ENCODE results near the gene SNX18.
A peak's percentile ranks its signal among the peaks of the same experiment; 100 is the strongest.

SNX18 gene

DNA sequence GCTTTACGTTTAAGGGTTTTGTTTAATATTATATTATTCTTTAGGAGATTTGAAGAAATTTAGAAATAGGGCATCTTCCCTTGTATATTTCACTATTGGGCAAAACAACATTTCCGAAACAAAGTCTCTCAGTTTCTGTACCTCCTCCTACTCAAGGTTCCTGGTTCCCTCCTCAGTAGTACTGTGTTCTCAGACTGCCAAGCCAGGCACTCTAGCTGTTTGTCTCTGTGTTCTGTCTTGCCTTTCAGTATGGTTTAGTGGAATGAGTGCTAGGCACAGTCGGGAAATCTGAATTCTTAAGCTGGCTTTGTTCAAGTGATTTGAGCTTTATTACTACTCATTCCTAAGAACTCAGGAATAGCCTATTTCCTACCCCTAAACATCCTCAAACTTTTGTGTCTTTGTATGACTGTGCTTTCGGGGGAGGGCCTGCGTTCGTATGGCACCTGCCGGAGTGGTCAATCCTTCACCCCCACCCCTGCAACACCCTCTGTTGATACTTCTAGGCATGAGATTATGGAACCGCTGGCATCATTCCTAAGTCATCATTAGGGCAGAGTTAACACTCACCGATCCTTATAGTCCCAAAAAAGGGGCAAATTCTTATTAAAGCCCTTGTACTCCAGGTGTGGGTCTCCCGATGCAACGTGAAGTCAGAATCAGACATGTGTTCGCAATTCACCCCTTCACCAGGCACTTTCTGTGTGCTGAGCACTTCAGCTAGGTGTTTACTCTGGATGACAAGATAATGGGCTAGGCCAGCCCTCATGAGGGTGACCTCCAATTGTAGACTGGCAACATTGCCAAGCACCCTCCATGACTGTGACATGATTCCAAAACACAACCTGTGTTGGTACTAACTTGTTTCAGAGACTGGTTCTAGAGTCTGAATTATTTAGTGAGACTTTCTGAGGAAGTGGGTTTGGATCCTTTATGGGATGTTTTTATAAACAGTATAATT, 24.5 kb downstream of the SNX18 start:
- DNase-seq: no peak

DNA sequence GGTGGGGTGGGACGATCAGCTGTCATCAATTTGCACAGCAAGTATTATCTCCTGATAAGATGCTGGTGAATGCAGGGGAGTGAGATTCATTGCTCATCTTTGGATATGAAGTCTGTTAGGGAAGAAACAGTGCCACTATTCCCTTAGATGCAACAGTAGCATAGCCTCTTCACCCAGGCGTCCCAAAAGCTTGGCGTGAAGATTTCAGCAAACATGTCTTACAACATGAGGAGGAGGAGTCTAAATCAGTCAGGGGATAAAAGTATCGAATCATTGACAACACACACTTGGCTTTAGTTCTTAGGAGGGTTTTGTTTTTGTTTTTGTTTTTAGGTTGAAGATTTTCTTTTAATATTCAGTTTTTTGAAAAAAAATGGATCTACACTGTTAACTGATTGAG, 26.5 kb downstream of the SNX18 start:
- DNase-seq: no peak

DNA sequence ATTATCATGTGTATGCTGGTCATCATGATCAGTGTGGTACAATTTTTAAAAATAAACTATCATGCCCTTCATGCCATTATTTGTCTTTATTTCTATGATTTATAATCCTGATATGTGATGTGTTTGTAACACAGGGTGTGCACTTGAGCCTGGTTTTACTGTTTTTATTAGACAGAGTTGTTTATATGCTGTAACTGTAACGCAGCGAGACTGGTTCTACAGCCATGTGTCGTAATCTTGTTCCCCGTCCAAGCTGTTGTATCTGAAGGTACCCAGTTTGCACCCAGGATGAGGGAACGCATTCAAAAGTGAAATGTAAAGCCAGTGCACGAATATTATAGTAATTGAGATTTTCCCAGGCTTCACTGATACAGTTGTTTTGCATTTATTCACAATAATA, 28.2 kb downstream of the SNX18 start:
- no peak for DNase-seq

DNA sequence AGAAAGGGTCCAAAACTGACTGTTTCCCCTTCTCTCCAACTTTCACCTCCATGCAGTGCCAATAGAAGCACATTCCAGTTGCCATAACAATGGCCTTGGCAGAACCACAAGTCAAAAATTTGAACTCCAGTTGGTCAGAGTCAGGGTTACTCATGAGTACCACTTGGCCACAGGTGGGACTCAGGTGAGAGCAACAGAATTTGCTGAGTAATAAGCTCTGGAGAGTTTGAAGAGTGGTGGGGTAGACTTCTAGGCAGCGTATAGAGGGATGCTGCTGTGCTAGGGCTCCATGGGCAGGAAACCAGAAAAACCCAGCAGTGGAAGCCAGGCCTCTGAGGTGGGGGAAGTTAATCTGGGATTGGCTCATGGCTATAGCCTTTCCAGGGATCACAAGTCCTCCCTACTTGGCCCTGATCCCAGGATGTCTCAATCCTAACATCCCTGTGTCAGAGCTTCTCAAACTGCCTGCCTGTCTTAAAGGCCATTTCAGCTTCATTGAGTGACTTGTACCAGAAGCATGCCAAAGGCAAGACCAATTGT, 30.2 kb downstream of the SNX18 start:
- peak; percentile 51 for DNase-seq

DNA sequence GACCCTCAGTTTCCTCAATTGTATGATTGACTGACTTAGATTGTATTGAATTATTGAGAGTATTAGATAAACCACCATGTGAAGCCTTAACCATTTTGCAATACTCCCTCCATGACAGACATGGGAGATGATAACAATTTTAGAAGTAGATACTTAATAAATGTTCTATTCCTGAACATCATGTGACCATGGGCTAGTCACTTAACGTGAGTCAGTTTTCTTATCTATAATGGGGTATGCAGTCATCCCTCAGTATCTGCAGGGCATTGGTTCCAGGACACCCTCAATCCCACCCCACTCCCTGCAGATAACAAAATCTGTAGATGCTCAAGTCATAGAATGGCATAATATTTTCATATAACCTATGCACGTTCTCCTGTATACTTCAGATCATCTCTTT, 31.0 kb downstream of the SNX18 start:
- DNase-seq: no peak

DNA sequence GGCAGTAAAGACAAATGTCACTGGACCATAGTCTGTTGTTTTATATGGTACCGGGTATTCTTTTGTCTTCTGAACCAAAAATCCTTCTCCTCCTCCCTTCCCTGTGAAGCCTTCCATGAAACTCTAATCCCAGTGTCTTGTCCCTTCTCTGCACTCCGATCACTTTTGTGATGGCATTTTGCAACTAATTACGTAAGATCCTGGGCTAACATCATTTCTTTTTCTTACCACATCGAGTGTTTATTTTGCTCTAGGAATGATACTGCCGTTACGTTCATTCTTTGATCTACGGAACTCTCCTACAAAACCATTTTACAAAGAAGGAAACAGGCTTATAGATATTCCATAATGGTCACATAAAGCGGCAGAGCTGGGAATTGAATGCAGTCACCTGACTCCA, 33.7 kb downstream of the SNX18 start:
- no peak for DNase-seq

DNA sequence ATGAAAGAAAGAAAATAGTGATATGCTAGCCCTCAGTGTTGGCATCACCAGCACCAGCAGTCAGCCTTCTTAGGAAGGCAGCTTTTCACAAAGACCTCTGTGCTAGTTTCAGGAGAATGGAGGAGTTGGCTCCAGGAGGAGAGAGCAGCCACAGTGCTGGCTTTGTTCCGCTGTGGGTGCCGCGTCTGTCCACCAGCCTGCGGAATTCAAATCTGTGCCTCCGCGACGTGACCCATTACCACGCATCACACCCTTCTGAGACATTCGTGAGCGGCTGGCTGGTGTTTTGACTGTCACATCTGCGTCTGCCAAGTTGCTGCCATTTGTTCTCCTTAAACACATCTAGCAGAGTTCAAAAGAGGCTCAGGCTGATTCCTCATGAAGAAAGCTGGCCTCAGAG, 34.4 kb downstream of the SNX18 start:
- DNase-seq: no peak

DNA sequence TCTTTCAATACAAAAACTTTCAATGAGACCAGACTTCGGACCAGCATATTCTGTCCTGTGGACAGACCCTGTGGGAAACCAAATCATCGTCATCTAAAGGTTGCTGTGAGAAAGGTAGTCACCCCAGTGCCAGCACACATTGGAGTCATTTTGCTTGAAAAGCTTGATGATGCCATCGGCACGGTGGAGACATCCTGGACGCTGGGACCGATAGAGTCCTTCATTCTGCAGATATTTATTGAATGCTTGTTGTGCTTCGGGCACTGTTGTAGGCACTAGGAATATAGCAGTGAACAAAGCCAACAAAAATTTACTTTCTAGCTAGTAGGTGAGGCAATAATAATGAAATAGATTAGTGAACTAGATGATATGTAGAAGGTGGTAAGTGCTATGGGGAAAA, 34.9 kb downstream of the SNX18 start:
- DNase-seq: no peak

DNA sequence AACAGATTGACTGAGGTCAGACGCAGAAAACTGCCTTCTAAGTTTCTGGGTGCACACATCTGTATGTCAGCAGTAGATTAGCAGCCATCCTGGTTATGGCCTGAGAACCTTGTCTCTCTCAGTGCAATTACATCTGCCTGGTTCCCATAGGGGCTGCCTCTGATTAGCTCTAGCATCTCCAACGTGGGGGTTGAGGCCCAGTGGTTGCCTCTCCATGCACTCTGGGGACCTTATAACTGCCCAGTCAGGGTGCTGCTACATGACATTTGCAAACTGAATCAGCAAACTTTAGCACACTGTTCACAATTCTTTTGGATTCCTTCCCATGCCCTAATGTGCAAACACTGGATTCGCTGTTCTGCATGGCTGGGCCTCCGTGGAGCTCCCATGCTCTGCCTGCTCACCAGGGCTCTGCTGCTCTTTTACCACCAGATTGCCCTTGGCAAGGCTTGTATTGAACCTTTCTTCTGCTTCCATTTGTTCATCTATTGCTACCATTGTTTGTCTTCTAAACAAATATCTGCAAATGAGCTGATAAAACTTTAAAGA, 36.2 kb downstream of the SNX18 start:
- no peak for DNase-seq

DNA sequence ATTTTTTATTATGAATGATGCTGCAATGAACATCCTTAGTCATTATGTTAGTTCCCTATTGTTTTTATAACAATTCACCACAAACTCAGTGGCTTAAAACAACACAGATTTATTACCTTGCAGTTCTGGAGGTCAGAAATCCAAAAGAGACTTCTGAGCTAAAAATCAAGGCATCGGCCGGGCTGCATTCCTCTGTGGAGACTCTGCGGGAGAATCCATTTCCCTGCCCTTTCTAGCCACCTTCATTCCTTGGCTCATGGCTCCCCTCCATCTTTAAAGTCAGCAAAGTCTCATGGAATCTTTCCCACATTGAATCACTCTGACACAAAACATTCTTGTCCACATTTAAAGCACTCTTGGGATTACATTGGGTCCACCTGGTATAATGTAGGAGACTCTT, 38.6 kb downstream of the SNX18 start:
- DNase-seq: no peak

DNA sequence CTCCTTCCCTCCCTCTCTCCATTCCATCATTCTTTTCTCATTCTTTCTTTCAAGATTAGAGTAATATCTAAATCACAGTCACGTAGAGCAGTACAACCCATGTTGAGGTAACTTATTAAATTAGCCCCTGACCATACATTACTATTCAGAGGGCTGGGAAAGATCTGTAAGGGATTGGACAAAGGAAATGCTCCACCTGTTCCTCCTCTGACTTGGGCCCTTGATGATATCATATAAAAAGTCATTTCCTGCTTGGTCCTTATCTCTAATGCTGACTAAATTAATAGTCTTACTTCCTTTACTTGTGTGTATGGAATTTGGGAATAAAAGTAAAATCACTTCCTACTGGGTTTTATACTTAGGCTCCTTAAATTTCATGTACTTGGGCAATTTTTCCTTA, 40.8 kb downstream of the SNX18 start:
- no peak for DNase-seq

DNA sequence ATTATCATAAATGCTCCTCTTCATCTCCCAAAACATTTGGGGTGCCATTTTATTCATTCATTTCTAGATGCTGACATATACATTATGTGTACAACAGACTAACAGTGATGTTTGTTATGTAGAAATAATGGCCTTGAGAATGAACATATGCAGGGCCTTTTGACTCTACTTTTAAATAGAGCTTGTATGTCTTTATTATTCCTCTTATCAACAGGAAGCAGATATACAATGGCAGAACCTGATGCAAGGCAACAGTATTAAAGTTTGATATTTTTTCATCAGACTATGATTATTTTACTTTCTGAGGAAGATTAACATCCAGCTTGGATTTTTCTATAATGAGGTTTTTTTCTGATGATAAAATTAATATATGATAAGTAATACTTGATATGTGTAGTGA, 44.1 kb downstream of the SNX18 start:
- DNase-seq: no peak

DNA sequence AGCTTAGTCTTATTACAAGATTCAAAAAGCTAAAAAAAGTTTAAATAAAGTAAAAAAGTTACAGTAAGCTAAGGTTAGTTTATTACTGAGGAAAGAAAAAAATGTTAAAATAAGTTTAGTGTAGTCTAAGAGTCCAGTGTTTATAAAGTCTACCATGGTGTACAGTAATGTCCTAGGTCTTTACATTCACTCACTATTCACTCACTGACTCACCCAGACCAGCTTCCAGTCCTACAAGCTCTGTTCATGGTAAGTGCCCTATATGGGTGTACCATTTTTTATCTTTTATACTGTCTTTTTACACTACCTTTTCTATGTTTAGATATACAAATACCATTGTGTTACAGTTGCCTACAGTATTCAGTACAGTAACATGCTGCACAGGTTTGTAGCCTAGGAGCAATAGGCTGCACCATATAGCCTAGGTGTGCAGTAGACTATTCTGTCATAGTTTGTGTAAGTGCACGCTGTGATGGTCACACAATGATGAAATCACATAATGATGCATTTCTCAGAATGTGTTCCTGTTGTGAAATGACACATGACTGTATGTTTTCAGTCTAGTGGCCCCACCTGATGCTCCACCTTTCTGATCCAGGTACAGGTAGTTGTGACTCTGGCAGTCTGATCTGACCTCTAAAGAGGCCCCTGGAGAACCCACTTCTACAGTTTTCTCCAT, 45.7 kb downstream of the SNX18 start:
- peak; percentile 13 for DNase-seq

DNA sequence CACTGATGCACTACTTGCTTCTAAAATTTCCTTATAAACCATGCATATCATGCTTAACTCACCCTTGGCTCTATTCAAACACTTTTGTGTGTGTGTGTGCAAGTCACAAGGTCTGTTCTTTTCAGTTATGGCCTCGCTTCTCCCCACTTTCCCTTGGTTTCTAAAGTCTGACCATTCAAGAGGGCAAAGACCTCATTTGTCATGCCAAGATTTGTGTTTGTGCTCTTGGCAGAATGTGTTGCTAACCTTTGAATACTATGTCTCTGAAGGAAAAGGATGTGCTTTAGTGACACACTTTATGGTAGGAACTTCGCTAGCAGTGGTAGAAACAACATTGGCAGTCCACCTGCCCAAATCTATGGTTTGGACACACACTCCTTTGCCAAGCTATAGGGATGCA, 50.4 kb downstream of the SNX18 start:
- DNase-seq: no peak

DNA sequence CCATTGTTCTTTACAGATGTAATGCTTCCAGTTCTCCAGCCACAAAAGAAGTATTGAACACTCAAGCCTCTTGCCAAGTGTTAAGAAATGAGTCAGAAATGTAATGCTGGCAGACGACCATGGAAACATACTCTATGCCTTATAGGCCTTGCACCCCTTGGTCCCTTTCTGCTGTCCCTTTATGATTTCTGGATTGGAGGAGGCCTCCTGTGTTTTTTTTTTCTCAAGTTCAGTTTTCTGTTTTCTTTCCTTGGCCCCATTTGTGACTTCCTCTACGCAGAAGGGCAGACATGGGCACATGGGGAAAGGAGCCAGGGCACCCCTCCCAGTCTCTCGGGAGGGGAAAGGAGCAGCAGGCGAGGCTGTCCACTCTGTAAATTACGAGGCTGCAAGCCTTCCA, 53.4 kb downstream of the SNX18 start:
- peak; percentile 46 for DNase-seq

DNA sequence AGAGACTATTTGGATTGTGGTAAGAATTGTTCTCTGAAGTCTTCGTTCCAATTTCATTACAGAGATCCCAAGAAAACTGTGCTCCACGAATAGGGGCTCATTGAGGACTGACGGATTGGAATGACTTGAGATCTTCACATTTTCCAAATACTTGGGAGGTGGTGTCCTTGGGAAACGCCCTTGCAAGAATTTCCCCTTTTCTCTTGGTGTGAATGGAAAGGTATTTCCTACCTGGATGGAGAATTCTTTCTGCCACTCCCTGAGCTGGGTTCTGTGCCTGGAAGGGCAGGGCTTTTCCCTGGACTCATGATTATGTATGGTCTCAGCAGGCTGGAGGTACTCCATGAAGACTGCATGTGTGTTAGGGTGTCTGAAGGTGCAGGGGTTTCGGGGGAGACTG, 53.9 kb downstream of the SNX18 start:
- no peak for DNase-seq

DNA sequence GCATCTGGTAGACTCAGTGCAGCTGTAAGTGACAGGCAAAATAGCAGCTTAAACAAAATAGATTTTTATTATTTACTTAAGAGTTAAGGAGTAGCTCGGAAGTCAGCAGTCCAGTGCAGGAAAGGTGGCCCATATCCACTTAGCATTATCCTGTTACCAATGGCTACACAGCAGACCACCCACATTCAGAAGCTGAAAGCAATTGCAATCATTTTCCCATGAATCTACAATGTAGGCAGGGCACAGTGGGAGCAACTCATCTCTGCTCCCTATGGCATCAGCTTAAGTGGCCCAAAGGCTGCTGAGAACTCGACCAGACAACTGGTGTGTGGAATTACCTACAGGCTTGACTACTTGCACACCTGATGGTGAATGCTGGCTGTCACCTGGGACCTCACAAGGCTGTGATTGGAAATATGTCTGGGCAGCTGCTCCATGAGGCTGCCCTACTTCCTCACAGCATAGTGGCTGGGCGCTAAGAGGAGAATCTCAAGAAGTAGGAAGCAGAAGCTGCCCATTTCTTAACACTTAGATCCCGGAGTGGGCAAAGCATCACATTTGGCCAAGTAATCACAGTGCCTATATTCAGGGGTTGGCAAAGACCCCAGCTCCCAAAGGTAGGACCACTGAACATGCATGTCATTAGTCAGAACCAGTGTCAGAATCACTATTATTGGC, 56.4 kb downstream of the SNX18 start:
- DNase-seq: no peak

DNA sequence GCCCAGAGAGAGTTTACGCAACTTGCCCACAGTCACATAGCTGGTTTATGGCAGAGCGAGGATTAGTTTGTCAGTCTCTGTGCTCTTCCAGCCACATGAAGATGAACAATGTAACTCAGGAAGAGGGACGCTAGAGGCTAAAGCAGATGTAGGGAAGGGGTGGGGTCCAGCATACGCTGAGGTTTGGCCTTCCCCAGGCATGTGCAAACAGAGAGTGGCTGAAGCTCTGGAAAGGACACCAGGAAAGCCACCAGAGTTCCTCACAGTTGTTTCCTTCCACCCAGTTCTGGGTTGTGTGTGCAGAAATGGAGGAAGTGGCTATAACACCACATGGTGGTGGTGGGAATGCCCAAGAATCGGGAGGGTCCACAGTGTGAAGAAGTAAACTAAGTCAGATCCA, 60.0 kb downstream of the SNX18 start:
- no peak for DNase-seq

DNA sequence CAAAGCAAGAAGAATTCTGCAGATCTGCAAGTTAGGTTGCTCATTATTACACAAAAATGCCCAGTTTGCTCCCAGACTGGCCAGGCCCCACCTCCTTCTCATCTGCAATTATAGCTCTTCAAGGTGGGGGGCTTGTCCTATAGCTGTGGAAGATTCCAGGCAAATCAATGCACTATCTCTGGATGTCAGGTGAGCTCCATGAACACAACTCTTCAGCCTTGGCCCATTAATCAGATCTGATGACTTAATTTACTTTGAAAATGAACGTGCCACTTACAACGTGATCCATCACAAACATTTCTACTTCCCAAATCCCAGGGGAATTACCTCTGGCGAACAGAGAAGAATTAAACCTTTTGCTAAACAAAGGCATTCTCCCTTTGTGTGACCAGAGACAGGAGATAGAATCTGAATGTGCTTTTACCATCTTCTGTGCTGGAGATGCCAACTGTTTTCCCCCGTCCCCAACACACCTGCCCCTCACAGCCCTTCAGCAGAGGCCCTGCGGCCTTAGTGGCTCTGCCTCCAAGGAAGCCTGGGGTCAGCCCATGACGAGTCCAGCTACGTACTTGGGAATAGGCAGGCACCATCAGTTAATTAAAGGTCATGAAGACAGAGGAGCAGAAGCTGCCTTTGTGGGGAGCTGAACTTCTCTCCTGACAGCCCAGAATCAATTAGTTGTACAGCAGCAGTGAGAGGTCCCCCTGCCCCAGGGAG, 60.5 kb downstream of the SNX18 start:
- no peak for DNase-seq

DNA sequence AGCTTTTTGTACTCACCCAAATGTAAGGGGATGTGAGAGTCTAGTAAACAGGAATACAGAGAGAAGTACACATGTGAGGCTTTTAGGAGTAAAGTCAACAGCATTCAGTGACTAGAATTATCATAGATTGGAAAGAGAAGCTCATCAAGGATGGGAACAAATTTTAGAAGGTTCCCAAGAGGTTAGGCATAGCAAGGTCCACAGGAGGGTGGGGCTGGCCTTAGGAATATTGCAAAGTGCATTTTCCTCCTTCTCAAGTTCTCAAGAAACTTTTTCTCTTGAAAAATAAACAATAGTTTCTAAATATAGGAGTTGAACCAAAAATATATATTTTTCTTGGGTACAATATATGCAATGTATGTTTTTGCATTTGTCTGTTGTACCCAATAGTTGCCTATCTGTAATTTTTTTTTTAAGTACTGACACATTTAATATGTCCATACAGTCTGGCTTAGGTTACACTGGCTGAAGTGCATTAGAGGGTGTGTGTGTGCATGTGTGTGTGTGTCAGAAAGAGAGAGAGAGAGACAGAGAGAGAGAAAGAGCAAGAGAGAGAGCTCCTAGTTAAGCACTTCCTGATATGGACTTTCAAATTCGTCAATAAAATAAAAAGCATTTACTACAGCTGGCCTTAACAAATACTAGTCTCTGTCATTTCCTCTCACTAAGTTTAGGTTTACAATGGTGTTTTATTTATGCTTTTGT, 62.2 kb downstream of the SNX18 start:
- no peak for DNase-seq

DNA sequence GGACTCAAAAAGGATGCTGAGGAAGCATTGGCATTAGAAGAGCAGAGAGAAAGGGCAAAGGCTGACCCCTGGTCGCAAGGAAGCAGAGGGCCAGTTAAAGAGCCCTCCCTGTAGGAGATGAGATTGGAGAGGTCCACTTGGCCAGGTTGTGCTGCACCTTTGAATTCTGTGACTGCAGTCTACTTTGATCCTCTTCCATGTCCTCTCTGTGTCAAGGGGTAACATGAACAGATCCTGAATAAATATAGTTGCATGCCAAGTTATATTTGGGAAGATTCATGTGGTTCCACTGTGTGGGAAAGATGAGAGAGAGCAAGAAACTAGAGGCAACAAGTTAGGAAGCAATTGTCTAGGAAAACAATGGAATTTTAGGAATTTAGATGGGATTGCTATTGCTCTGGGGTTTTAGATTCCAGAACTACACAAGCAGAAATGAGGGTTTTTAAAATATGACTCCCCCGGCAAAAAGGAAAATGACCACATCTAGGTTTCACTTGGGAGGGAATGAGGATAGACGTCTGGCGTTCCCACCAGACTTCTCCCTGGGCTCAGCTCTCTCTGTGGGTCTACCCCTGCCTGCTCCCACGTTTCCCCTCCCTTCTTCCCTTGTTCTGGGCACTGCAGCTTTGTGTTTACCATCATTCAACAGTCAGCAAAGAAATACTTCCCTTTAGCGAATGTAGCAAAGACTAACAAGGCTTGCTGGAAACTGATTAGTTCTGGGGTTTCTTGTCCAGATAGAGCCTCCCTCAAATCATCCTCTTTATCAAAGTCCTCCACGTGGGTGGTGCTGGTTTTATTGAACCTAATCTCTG, 63.6 kb downstream of the SNX18 start:
- peak; percentile 82 for DNase-seq

Data from fibroblast of skin of back (primary cell).